WTC11 (cell line): Measurements from ENCODE around the gene CTNNBIP1. TPM values are rescaled to one million over a fixed set of nuclear protein-coding genes. Genes with fewer than 3 reads are reported as not detected.

Experiments
- ATAC-seq: fragments of 200-7000 bp; cut with Tn5 transposase; 2 replicates; pipeline ENCODE4 v1.10.0; 2021; ENCODE audit warnings: mild to moderate bottlenecking, moderate library complexity
- CTCF ChIA-PET: fragments of 300-600 bp; sonication (Branson Sonifier 250); formaldehyde crosslinking; loops from one replicate; lab custom pipeline; 2021; ENCODE audit warnings: antibody characterized with exemption; lab: Charles Lee
- POLR2A ChIA-PET: fragments of 350-600 bp; sonication (Branson Sonifier 250); formaldehyde crosslinking; loops from one replicate; lab custom pipeline; 2021; ENCODE audit warnings: antibody characterized with exemption; lab: Charles Lee
- DNase-seq: peaks from one replicate; pipeline ENCODE4 v3.0.0; 2021; ENCODE audit warnings: low spot score
- H3K27ac Mint-ChIP-seq: 2 replicates; pipeline ENCODE4 v1.8.0; 2021; ENCODE audit warnings: mixed read lengths
- H3K27me3 Mint-ChIP-seq: 2 replicates; pipeline ENCODE4 v1.8.0; 2021; ENCODE audit warnings: low read depth, mild to moderate bottlenecking, moderate library complexity, mixed read lengths
- H3K36me3 Mint-ChIP-seq: 2 replicates; pipeline ENCODE4 v1.8.0; 2021; ENCODE audit warnings: mixed read lengths
- H3K4me1 Mint-ChIP-seq: 2 replicates; pipeline ENCODE4 v1.8.0; 2022; ENCODE audit warnings: mixed read lengths
- H3K4me3 Mint-ChIP-seq: 2 replicates; pipeline ENCODE4 v1.8.0; 2021; ENCODE audit warnings: mild to moderate bottlenecking, moderate library complexity, mixed read lengths
- H3K9me3 Mint-ChIP-seq: 2 replicates; pipeline ENCODE4 v1.8.0; 2021; ENCODE audit warnings: mixed read lengths
- ARID4B ChIP-seq: sonication (generic); formaldehyde crosslinking; IDR thresholded peaks from 2 replicates; pipeline ENCODE4 v1.8.0; 2023; ENCODE audit warnings: missing genetic modification reagents, mild to moderate bottlenecking, borderline replicate concordance
- GTF2I ChIP-seq: fragments of 250-450 bp; sonication (Bioruptor Pico); conservative IDR thresholded peaks from 2 replicates; pipeline ENCODE4 v1.4.0; 2021; ENCODE audit warnings: mild to moderate bottlenecking
- HMGXB4 ChIP-seq: sonication (generic); formaldehyde crosslinking; IDR thresholded peaks from 2 replicates; pipeline ENCODE4 v1.8.1; 2023; ENCODE audit warnings: mild to moderate bottlenecking, moderate library complexity, missing genetic modification reagents
- KAT7 ChIP-seq: sonication (generic); formaldehyde crosslinking; IDR thresholded peaks from 2 replicates; pipeline ENCODE4 v1.8.1; 2023; ENCODE audit warnings: missing genetic modification reagents, mild to moderate bottlenecking, borderline replicate concordance
- PREB ChIP-seq: sonication (generic); formaldehyde crosslinking; IDR thresholded peaks from 2 replicates; pipeline ENCODE4 v1.8.1; 2022; ENCODE audit warnings: mild to moderate bottlenecking, missing genetic modification reagents, moderate library complexity, borderline replicate concordance
- TEAD4 ChIP-seq: sonication (generic); formaldehyde crosslinking; IDR thresholded peaks from 2 replicates; pipeline ENCODE4 v1.8.0; 2022; ENCODE audit warnings: mild to moderate bottlenecking, missing genetic modification reagents
- ZNF416 ChIP-seq: fragments of 250-450 bp; sonication (Bioruptor Pico); IDR thresholded peaks from 2 replicates; pipeline ENCODE4 v1.9.0; 2021; ENCODE audit warnings: mild to moderate bottlenecking, inconsistent platforms
- total RNA-seq: library from RNA; stranded (reverse); gene quantifications from 3 replicates; pipeline ENCODE4 v1.2.3, GENCODE V29; 2021
- TF ChIP-seq, protein P1 (sequence below): sonication (generic); formaldehyde crosslinking; IDR thresholded peaks from 2 replicates; pipeline ENCODE4 v1.8.0; 2022; ENCODE audit warnings: mild to moderate bottlenecking, missing genetic modification reagents
- TF ChIP-seq, protein P2 (sequence below): sonication (generic); formaldehyde crosslinking; IDR thresholded peaks from 2 replicates; pipeline ENCODE4 v1.8.1; 2023; ENCODE audit warnings: mild to moderate bottlenecking, missing genetic modification reagents, borderline replicate concordance
- TF ChIP-seq, protein P3 (sequence below): sonication (generic); formaldehyde crosslinking; IDR thresholded peaks from 2 replicates; pipeline ENCODE4 v1.8.1; 2023; ENCODE audit warnings: mild to moderate bottlenecking, missing genetic modification reagents

Gene CTNNBIP1
- total RNA-seq, 1 experiment from 2014 or later, result 58.2 TPM

DNA sequence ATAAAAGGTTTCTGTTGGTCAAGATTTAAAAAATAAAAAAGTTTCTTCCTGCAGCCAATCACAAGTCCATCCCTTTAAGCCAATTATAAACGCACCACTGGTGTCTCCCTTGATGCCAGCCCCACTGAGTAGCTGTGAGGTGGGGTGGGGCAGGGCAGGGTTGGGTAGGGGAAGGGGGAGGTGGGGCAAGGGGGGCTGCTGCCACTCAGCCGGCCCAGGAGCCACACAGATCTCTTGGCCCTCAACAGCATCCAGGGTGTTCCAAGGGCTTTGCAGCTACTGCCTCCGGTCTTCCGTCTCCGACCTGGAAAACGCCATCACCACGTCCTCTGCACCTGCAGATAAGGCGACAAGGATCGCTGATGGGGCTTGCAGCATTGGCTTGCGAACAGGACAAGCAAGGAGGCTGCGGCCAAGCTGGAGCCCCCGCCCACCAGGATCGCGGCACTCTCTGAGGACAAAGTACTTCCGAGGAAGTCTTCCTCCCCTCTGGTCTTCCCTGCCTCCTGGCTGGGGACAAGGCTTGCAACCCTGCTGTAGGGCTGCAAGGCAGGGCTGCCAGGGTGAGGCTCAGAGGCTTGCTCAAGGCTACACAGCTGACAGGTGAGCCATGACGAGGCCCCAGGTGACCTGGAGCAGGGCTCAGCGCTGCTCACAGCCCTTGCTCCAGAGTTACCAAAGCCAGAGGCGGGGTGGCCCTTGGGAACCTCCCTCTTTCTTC lies 59.5 kb downstream of the CTNNBIP1 start:
- Mint-ChIP-seq H3K27me3 (no peaks in the 10 kb centered on the region), H3K36me3 (peaks cover 9% of the 10 kb centered on the region), H3K4me1 (peaks cover 38% of the 10 kb centered on the region), H3K4me3 (peak overlapping the region; percentile 68), H3K27ac (peak overlapping the region; percentile 95; the same call in 1 of the 2 replicates), H3K9me3 (peaks cover 8% of the 10 kb centered on the region)
- ATAC-seq (peak; percentile 31), DNase-seq (peak; percentile 48)
- CTCF ChIA-PET, result interaction anchor here (0.7 to 2.8 kb wide), 13 partner anchors 9 to 235 kb away, joined by 3 to 16 read pairs (median 5); no protein-coding TSS in a partner anchor
- POLR2A ChIA-PET, result interaction anchor here (1.8 kb wide), 1 partner anchor 9 kb away, joined by 4 read pairs; no protein-coding TSS in a partner anchor
- TF ChIP-seq PREB (CRISPR knock-in tag), result no peak
- no peak for TF ChIP-seq GTF2I (CRISPR knock-in tag)
- TF ChIP-seq TEAD4 (CRISPR knock-in tag), result no peak
- TF ChIP-seq, protein P1, sequence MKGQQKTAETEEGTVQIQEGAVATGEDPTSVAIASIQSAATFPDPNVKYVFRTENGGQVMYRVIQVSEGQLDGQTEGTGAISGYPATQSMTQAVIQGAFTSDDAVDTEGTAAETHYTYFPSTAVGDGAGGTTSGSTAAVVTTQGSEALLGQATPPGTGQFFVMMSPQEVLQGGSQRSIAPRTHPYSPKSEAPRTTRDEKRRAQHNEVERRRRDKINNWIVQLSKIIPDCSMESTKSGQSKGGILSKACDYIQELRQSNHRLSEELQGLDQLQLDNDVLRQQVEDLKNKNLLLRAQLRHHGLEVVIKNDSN (CRISPR knock-in tag), result no peak
- TF ChIP-seq, protein P2, sequence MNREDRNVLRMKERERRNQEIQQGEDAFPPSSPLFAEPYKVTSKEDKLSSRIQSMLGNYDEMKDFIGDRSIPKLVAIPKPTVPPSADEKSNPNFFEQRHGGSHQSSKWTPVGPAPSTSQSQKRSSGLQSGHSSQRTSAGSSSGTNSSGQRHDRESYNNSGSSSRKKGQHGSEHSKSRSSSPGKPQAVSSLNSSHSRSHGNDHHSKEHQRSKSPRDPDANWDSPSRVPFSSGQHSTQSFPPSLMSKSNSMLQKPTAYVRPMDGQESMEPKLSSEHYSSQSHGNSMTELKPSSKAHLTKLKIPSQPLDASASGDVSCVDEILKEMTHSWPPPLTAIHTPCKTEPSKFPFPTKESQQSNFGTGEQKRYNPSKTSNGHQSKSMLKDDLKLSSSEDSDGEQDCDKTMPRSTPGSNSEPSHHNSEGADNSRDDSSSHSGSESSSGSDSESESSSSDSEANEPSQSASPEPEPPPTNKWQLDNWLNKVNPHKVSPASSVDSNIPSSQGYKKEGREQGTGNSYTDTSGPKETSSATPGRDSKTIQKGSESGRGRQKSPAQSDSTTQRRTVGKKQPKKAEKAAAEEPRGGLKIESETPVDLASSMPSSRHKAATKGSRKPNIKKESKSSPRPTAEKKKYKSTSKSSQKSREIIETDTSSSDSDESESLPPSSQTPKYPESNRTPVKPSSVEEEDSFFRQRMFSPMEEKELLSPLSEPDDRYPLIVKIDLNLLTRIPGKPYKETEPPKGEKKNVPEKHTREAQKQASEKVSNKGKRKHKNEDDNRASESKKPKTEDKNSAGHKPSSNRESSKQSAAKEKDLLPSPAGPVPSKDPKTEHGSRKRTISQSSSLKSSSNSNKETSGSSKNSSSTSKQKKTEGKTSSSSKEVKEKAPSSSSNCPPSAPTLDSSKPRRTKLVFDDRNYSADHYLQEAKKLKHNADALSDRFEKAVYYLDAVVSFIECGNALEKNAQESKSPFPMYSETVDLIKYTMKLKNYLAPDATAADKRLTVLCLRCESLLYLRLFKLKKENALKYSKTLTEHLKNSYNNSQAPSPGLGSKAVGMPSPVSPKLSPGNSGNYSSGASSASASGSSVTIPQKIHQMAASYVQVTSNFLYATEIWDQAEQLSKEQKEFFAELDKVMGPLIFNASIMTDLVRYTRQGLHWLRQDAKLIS, result no peak
- no peak for TF ChIP-seq KAT7
- TF ChIP-seq, protein P3, sequence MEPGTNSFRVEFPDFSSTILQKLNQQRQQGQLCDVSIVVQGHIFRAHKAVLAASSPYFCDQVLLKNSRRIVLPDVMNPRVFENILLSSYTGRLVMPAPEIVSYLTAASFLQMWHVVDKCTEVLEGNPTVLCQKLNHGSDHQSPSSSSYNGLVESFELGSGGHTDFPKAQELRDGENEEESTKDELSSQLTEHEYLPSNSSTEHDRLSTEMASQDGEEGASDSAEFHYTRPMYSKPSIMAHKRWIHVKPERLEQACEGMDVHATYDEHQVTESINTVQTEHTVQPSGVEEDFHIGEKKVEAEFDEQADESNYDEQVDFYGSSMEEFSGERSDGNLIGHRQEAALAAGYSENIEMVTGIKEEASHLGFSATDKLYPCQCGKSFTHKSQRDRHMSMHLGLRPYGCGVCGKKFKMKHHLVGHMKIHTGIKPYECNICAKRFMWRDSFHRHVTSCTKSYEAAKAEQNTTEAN (CRISPR knock-in tag), result no peak
- TF ChIP-seq HMGXB4, result no peak
- TF ChIP-seq ZNF416, result no peak
- TF ChIP-seq ARID4B, result no peak
